ENCODE measurements around the gene GUCA2A. TPM values are rescaled to one million over a fixed set of nuclear protein-coding genes. Genes with fewer than 3 reads are reported as not detected.

The GUCA2A gene
- total RNA-seq, 4 donors from 2014 or later = 1.8 TPM; not detected in 3

DNA sequence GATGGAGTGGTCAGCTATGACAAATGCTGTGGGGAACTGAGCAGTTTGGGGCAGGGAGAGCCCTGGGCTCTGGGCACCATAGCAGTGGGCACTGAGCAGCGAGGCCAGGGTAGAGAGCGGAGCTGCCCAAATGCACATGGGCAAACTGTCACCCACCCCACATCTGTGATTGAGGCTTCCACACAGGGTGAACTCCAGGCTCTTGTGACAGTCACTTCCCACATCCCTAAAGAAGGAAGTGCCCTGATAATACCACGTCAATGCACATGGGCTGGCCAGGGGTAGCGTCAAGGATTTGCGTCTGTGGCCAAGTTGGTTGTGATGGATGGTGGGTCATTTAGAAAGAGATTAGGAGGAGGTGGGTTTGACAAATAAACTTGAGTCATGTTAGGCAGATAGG is 13.9 kb downstream of the GUCA2A start:
- TF ChIP-seq, protein P1, sequence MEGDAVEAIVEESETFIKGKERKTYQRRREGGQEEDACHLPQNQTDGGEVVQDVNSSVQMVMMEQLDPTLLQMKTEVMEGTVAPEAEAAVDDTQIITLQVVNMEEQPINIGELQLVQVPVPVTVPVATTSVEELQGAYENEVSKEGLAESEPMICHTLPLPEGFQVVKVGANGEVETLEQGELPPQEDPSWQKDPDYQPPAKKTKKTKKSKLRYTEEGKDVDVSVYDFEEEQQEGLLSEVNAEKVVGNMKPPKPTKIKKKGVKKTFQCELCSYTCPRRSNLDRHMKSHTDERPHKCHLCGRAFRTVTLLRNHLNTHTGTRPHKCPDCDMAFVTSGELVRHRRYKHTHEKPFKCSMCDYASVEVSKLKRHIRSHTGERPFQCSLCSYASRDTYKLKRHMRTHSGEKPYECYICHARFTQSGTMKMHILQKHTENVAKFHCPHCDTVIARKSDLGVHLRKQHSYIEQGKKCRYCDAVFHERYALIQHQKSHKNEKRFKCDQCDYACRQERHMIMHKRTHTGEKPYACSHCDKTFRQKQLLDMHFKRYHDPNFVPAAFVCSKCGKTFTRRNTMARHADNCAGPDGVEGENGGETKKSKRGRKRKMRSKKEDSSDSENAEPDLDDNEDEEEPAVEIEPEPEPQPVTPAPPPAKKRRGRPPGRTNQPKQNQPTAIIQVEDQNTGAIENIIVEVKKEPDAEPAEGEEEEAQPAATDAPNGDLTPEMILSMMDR (IDR thresholded peaks at IDR 0.05; ENCODE audit: low read depth) = no peak

- TF ChIP-seq, protein P1 (IDR thresholded peaks at IDR 0.05; ENCODE audit: low read depth) = no peak
These were observed 16.4 kb downstream of the GUCA2A start for GRCh38 chr1:42148166-42148565.

DNA sequence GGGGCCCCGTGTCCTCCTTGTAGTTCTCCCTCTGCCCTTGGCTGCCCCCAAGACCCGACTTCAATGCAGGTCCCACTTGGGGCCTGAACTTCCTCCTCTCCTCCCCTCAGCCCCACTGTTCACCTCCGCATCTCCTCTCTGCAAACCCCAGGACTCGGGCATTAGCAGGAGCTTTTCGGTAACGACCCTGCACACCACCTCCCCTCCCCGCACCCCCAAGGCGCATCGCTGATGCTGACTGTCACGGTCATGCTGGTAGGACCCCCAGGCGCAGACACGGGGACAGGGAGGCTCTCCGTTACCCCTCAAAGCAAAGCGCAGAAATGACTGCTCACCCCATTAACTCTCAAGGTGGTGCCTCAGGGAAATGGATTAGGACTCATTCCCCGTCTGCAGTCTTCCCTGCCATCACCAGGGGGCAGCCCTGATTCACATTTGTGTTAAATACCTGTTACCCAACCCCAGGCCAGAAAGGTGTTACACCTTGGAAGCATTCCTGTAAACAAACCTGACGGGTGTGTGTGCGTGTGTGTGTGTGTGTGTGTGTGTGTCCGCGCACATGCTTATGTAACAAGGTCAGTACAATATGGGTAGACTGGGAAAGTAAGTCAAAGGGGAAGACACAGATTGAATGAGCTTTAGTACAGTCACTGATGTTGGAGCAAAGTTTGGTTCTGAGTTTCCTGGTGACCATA is 17.8 kb downstream of the GUCA2A start:
- TF ChIP-seq, protein P1 (IDR thresholded peaks at IDR 0.05; ENCODE audit: low read depth) = no peak

GRCh38 chr1:42145764-42146625 is 18.6 kb downstream of the GUCA2A start:
- TF ChIP-seq, protein P1 (IDR thresholded peaks at IDR 0.05; ENCODE audit: low read depth) = no peak

DNA sequence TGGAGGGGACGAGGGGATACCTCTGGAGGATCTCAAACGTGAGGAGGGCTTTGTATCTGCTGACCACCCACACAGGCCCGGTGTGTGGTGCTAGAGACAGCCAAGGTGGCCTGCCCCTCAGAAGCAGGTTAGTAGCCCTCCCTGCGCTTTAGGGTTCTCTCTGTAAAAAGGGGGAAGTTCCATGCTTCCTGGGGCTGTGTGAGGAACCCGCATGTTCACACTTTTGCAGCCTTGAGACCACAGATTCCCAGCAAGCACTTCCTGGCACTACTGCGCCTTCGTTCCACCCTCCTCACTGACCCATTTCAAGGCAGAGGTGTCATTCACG is 19.2 kb downstream of the GUCA2A start:
- TF ChIP-seq, protein P1 (IDR thresholded peaks at IDR 0.05; ENCODE audit: low read depth) = no peak

GRCh38 chr1:42144711-42145388 is 19.7 kb downstream of the GUCA2A start:
- TF ChIP-seq, protein P1 (IDR thresholded peaks at IDR 0.05; ENCODE audit: low read depth) = no peak

Measured in subcutaneous adipose tissue (tissue), 4 donors.